ENCODE results near the gene PON1. TPM values are rescaled to one million over a fixed set of nuclear protein-coding genes. Genes with fewer than 3 reads are reported as not detected.

The PON1 gene
- total and polyA plus RNA-seq, 2 of the 8 experiments (the other 6 are each of a cell fraction or from before 2014, with no cell fraction given) = not detected

DNA sequence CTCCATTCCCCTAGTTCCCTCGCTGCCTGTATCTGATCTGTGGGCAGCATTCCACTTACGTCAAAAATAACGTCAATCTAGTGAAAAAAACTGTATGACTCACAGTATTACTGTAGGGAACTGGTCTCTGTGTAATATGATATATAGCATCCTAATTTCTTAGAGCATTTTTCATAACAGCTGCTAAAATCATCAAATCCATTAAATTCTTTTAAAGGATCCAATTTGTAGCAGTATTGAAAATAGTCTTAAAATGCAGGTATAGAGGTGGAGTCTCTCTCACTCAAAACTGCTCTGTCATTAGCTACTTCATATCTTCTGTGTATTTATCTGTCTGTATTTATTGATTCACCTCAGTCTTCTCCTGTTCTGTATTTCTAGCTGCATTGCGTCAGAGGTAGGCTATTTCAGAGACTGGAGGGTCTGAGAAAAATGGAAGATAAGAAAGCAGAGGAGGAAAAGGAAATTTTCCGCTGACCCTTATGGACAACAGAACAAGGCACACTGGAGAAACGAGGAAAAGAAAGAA lies 59.9 kb downstream of the PON1 start:
- H2AFZ ChIP-seq (ENCODE audit: low read length) = no peak overlapping the region

More for the DNA sequence above, 59.9 kb downstream of the PON1 start:
- Histone ChIP-seq H3K4me2 (ENCODE audit: insufficient read depth in 1 of 2, low read depth in 2 of 2, low read length in 2 of 2) (no peak overlapping the region), H3K27me3 (replicated peaks in 1 of 4; ENCODE audit: control insufficient read depth in 3 of 4, extremely low read depth in 1 of 4, insufficient read depth in 3 of 4, low read length in 3 of 4) (no peaks in the 10 kb centered on the region), H3K9ac (replicated peaks in 1 of 4; ENCODE audit: extremely low read depth in 1 of 4, low read depth in 3 of 4, low read length in 3 of 4) (no peak overlapping the region), H3K27ac (ENCODE audit: low read depth, low read length) (no peak overlapping the region), H3K4me1 (replicated peaks in 1 of 4; ENCODE audit: control insufficient read depth in 3 of 4, insufficient read depth in 4 of 4, low read length in 3 of 4) (peaks cover 0 to 5% (median 0%) of the 10 kb centered on the region in 4 experiments; a peak in 2 of 7 replicates), H2BK120ac (replicated peaks; ENCODE audit: low read depth, low read length) (no peak overlapping the region), H3K4me3 (ENCODE audit: extremely low read depth in 1 of 4, insufficient read depth in 2 of 4, low read depth in 3 of 4, low read length in 4 of 4) (no peak overlapping the region), H3K4ac (replicated peaks; ENCODE audit: insufficient read length, low read depth, low read length) (no peak overlapping the region), H3K79me2 (ENCODE audit: control insufficient read depth in 1 of 2, insufficient read depth in 2 of 2, low read length in 2 of 2) (no peaks in the 10 kb centered on the region), H3K56ac (replicated peaks; ENCODE audit: insufficient read length, low read depth, low read length) (no peak overlapping the region), H2BK20ac (ENCODE audit: low read length) (no peak overlapping the region), H3K23ac (ENCODE audit: insufficient read length) (no peak overlapping the region), H3K14ac (ENCODE audit: insufficient read length) (no peak overlapping the region), H2AK5ac (ENCODE audit: low read depth, low read length) (no peak overlapping the region), H2BK15ac (ENCODE audit: low read length) (no peak overlapping the region), H4K91ac (replicated peaks; ENCODE audit: insufficient read length, low read length) (no peak overlapping the region), H4K20me1 (replicated peaks in 1 of 2; ENCODE audit: control insufficient read depth in 1 of 2, insufficient read depth in 2 of 2, low read length in 2 of 2) (no peaks in the 10 kb centered on the region), H3K9me3 (ENCODE audit: insufficient read depth in 2 of 2, low read depth in 1 of 2, low read length in 1 of 2) (no peaks in the 10 kb centered on the region), H3K36me3 (ENCODE audit: control insufficient read depth in 2 of 4, insufficient read depth in 4 of 4, low read length in 3 of 4) (no peaks in the 10 kb centered on the region), H3K23me2 (ENCODE audit: low read depth, low read length) (no peaks in the 10 kb centered on the region), H2BK5ac (ENCODE audit: low read depth, low read length) (no peak overlapping the region), H4K8ac (ENCODE audit: extremely low read depth, insufficient read depth, low read length) (no peak overlapping the region), H4K5ac (ENCODE audit: insufficient read length, low read depth, low read length) (no peak overlapping the region), H3K18ac (ENCODE audit: extremely low read depth, low read length) (no peak overlapping the region), H2BK12ac (ENCODE audit: low read depth, low read length) (no peak overlapping the region), H3K79me1 (ENCODE audit: low read depth, low read length) (no peaks in the 10 kb centered on the region)
- CTCF ChIA-PET (ENCODE audit: partially characterized antibody) = interaction anchor here (1.2 to 3.5 kb wide), 3 partner anchors 16 to 213 kb away, joined by 5 to 14 read pairs (median 9); no protein-coding TSS in a partner anchor
- FAIRE-seq (no peak), DNase-seq (ENCODE audit: low read depth in 1 of 2, low spot score in 2 of 2) (no peak)
- WGBS, 2 experiments (ENCODE audit: extremely low coverage in 1 of 2, insufficient coverage in 1 of 2, insufficient read length in 1 of 2, insufficient replicate concordance in 2 of 2, low coverage in 1 of 2, low lambda C conversion rate in 2 of 2, missing lambda C conversion rate in 1 of 2) = 89% methylated on average over 6 of the region's 6 CpGs; no CpG with 5 or more reads in 1 of the 2 experiments
- POLR2A ChIA-PET (ENCODE audit: partially characterized antibody) = no interaction called here
- TF ChIP-seq EP300 (IDR thresholded peaks at IDR 0.05; ENCODE audit: borderline replicate concordance in 1 of 2, low read depth in 2 of 2, low read length in 2 of 2) (no peak), TAF1 (IDR thresholded peaks at IDR 0.05; ENCODE audit: low read depth, low read length) (no peak), SIN3A (conservative IDR thresholded peaks at IDR 0.05 in 1 of 2, IDR thresholded peaks at IDR 0.05 in 1 of 2; ENCODE audit: low read depth in 1 of 2, low read length in 2 of 2) (no peak), TCF12 (IDR thresholded peaks at IDR 0.05; ENCODE audit: low read depth, low read length) (no peak), EGR1 (IDR thresholded peaks at IDR 0.05; ENCODE audit: borderline replicate concordance, low read depth, low read length) (no peak), PHF8 (conservative IDR thresholded peaks at IDR 0.05; ENCODE audit: low read depth, low read length) (no peak), ZNF274 (IDR thresholded peaks at IDR 0.05; ENCODE audit: borderline replicate concordance, extremely low read depth, low read length) (no peak), GABPA (IDR thresholded peaks at IDR 0.05; ENCODE audit: borderline replicate concordance, insufficient read depth, low read length) (no peak)
- TF ChIP-seq, protein P1, sequence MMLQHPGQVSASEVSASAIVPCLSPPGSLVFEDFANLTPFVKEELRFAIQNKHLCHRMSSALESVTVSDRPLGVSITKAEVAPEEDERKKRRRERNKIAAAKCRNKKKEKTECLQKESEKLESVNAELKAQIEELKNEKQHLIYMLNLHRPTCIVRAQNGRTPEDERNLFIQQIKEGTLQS (IDR thresholded peaks at IDR 0.05; ENCODE audit: insufficient read depth, low read depth, low read length) = no peak
- TF ChIP-seq, protein P2, sequence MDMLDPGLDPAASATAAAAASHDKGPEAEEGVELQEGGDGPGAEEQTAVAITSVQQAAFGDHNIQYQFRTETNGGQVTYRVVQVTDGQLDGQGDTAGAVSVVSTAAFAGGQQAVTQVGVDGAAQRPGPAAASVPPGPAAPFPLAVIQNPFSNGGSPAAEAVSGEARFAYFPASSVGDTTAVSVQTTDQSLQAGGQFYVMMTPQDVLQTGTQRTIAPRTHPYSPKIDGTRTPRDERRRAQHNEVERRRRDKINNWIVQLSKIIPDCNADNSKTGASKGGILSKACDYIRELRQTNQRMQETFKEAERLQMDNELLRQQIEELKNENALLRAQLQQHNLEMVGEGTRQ (IDR thresholded peaks at IDR 0.05; ENCODE audit: low read length) = no peak

All from H1 (cell line).